ENCODE measurements around the gene EXOC4. TPM values are rescaled to one million over a fixed set of nuclear protein-coding genes. Genes with fewer than 3 reads are reported as not detected.

The EXOC4 gene
- total and polyA plus RNA-seq, 2 donors (not counting 3 experiments of a cell fraction or from before 2014, with no cell fraction given), result 20.3 to 73.1 TPM

DNA sequence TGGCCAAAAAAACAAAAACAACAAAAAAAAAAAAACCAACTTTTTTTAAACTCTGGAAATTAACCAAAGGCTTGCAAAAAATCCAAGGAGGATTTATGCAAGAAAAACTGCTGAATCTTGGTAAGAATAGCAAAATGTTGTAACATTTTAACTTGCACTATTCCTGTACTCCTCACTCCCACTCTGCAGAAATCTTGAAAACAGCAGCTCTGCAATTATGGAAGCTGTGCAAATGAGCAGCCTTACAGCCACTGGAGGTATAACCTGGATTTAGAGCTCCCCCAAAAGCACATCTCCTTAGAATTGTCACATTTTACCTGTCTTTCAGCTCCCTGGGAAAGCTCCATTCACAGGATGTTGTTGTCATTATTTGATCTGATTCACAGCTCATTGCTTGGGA, 832.4 kb downstream of the EXOC4 start:
- DNase-seq (ENCODE audit: low read depth, low spot score) (no peak), FAIRE-seq (no peak)
- no peak overlapping the region for H3K27ac ChIP-seq (ENCODE audit: insufficient read depth, low read depth, low read length)
- ChIA-PET POLR2A (no interaction called here), CTCF (interaction anchor here (1.1 kb wide), 1 partner anchor 336 kb away, joined by 3 read pairs; no protein-coding TSS in a partner anchor)
- no peaks in the 10 kb centered on the region for H4K20me1 ChIP-seq (replicated peaks; ENCODE audit: control insufficient read depth, extremely low read depth, insufficient read depth, low read length)
- no peak overlapping the region for H3K4me2 ChIP-seq (ENCODE audit: insufficient read depth, low read length)
- no peak overlapping the region for H2AFZ ChIP-seq (ENCODE audit: low read depth, low read length)
- no peaks in the 10 kb centered on the region for H3K36me3 ChIP-seq (ENCODE audit: control insufficient read depth in 2 of 2, extremely low read depth in 1 of 2, insufficient read depth in 2 of 2, low read length in 2 of 2)
- no peaks in the 10 kb centered on the region for H3K9me1 ChIP-seq (replicated peaks; ENCODE audit: control insufficient read depth, extremely low read depth, insufficient read depth, low read length)
- no peaks in the 10 kb centered on the region for H3K4me1 ChIP-seq (ENCODE audit: control insufficient read depth, extremely low read depth, insufficient read depth, low read length)
- intact Hi-C loops (cut with micrococcal nuclease) (no loop called here), dilution Hi-C loops (cut with MboI; ENCODE audit: extremely low pct_ligation_motif_present, low sequenced_read_pairs) (no loop called here)
- H3K9me3 ChIP-seq (replicated peaks; ENCODE audit: control insufficient read depth, insufficient read depth, low read length), result peaks cover 2% of the 10 kb centered on the region
- no peaks in the 10 kb centered on the region for H3K79me2 ChIP-seq (ENCODE audit: control insufficient read depth, insufficient read depth, low read length)
- H3K27me3 ChIP-seq (ENCODE audit: control insufficient read depth in 2 of 2, insufficient read depth in 2 of 2, low read length in 2 of 2), result no peaks in the 10 kb centered on the region
- no peak overlapping the region for H3K4me3 ChIP-seq (replicated peaks in 1 of 3; ENCODE audit: insufficient read depth in 1 of 3, low read depth in 1 of 3, low read length in 3 of 3)
- no peak for TF ChIP-seq CTCF (IDR thresholded peaks at IDR 0.05; ENCODE audit: extremely low read depth in 1 of 2, insufficient read depth in 1 of 2, low read depth in 1 of 2, low read length in 2 of 2)
- TF ChIP-seq POLR2A (IDR thresholded peaks at IDR 0.05; ENCODE audit: low read depth, low read length), result no peak
- H3K9ac ChIP-seq (replicated peaks; ENCODE audit: extremely low read depth, insufficient read depth, low read length), result no peak overlapping the region
- BruUV-seq (replicated peaks), result no TSS peak

DNA sequence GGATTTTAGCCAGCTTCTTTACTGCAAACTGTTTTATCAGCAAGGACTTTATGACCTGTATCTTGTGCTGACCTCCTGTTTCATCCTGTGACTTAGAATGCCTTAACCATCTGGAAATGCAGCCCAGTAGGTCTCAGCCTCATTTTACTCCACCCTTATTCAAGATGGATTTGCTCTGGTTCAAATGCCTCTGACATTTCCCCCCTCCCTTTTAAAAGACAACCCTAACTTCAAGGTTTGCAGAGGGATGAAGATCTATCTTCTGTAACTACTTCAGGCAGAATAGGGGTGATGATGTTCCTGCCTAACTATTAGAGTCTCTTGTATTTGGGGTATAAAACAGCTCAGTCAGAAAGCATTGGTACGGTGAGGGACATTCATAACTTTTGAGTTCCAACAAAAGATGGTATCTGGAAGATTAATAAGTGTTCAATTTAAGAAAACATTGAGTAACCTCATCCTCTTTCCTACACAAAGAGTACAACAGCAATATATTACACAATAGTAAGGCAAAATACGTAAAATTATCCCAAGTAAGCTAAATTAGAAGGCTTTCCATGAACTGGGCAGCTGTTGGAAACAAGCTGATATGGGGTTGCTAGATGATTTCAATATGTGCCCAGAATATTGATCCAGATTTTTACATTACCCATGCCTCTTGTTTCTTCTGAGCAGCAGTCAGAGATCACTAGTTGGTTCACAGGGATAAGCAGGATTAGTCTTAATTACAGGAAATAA, 834.3 kb downstream of the EXOC4 start:
- H3K9me1 ChIP-seq (replicated peaks; ENCODE audit: control insufficient read depth, extremely low read depth, insufficient read depth, low read length), result no peaks in the 10 kb centered on the region
- H3K27ac ChIP-seq (ENCODE audit: insufficient read depth, low read depth, low read length), result no peak overlapping the region
- TF ChIP-seq CTCF (IDR thresholded peaks at IDR 0.05; ENCODE audit: extremely low read depth in 1 of 2, insufficient read depth in 1 of 2, low read depth in 1 of 2, low read length in 2 of 2) (no peak), POLR2A (IDR thresholded peaks at IDR 0.05; ENCODE audit: low read depth, low read length) (no peak), GATA2 (IDR thresholded peaks at IDR 0.05; ENCODE audit: insufficient read depth, insufficient read length, low read depth, low read length) (no peak), JUN (IDR thresholded peaks at IDR 0.05; ENCODE audit: borderline replicate concordance, insufficient read depth, insufficient read length, low read depth) (no peak), FOS (IDR thresholded peaks at IDR 0.05; ENCODE audit: borderline replicate concordance, insufficient read depth, low read length) (no peak), EZH2 (IDR thresholded peaks at IDR 0.05; ENCODE audit: borderline replicate concordance, low read depth, low read length, severe bottlenecking) (no peak), POLR2AphosphoS5 (IDR thresholded peaks at IDR 0.05; ENCODE audit: insufficient read depth, low read depth, low read length) (no peak), MYC (IDR thresholded peaks at IDR 0.05; ENCODE audit: low read depth, low read length) (no peak)
- TF ChIP-seq, protein P1, sequence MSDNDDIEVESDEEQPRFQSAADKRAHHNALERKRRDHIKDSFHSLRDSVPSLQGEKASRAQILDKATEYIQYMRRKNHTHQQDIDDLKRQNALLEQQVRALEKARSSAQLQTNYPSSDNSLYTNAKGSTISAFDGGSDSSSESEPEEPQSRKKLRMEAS (IDR thresholded peaks at IDR 0.05; ENCODE audit: insufficient read depth, insufficient read length), result no peak
- dilution Hi-C loops (cut with MboI; ENCODE audit: extremely low pct_ligation_motif_present, low sequenced_read_pairs) (no loop called here), intact Hi-C loops (cut with micrococcal nuclease) (no loop called here)
- no peak overlapping the region for H3K4me2 ChIP-seq (ENCODE audit: insufficient read depth, low read length)
- H3K79me2 ChIP-seq (ENCODE audit: control insufficient read depth, insufficient read depth, low read length), result no peaks in the 10 kb centered on the region
- peaks cover 2% of the 10 kb centered on the region for H3K9me3 ChIP-seq (replicated peaks; ENCODE audit: control insufficient read depth, insufficient read depth, low read length)
- CTCF ChIA-PET, result no interaction called here
- H3K9ac ChIP-seq (replicated peaks; ENCODE audit: extremely low read depth, insufficient read depth, low read length), result no peak overlapping the region
- no peak overlapping the region for H2AFZ ChIP-seq (ENCODE audit: low read depth, low read length)
- no peak overlapping the region for H3K4me3 ChIP-seq (replicated peaks in 1 of 3; ENCODE audit: insufficient read depth in 1 of 3, low read depth in 1 of 3, low read length in 3 of 3)
- DNase-seq (ENCODE audit: low read depth, low spot score) (no peak), FAIRE-seq (no peak)
- no peaks in the 10 kb centered on the region for H3K4me1 ChIP-seq (ENCODE audit: control insufficient read depth, extremely low read depth, insufficient read depth, low read length)
- H4K20me1 ChIP-seq (replicated peaks; ENCODE audit: control insufficient read depth, extremely low read depth, insufficient read depth, low read length), result no peaks in the 10 kb centered on the region
- no peaks in the 10 kb centered on the region for H3K36me3 ChIP-seq (ENCODE audit: control insufficient read depth in 2 of 2, extremely low read depth in 1 of 2, insufficient read depth in 2 of 2, low read length in 2 of 2)
- no peaks in the 10 kb centered on the region for H3K27me3 ChIP-seq (ENCODE audit: control insufficient read depth in 2 of 2, insufficient read depth in 2 of 2, low read length in 2 of 2)
- BruUV-seq (replicated peaks), result no TSS peak
- POLR2A ChIA-PET, result no interaction called here
